ENCODE results near the gene NFATC1.

NFATC1 gene

GRCh38 chr18:79511271-79511670 lies 115.5 kb downstream of the NFATC1 start:
- no peak for DNase-seq

DNA sequence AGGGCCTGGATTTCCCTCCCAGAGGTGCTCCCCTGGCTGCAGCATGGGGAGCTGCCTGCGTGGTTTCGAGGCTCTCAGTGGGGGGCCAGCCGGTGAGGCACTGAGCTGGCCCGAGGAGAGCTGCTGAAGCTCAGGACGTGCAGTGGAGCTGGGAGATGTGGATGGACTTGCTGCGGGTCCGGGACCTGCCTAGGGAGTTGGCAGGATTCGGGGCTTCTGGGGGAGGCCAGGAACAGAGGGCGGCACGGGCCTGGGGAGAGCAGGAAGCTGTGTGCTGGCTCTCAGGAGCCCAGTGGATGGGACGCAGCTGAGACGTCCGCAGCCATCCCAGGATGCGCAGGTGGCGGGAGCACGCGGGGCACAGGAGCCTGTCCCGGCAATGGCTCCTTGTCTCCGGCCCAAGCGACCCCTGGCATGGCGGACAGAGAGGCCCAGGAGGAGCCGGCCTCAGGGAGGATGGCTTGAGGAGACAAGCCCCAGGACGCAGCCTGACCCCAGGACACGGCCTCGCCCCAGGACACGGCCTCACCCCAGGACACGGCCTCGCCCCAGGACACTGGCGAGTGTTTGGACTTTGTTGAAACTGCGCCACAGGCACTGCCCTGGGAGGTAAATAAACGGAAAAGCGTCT lies 116.1 kb downstream of the NFATC1 start:
- DNase-seq = no peak

DNA sequence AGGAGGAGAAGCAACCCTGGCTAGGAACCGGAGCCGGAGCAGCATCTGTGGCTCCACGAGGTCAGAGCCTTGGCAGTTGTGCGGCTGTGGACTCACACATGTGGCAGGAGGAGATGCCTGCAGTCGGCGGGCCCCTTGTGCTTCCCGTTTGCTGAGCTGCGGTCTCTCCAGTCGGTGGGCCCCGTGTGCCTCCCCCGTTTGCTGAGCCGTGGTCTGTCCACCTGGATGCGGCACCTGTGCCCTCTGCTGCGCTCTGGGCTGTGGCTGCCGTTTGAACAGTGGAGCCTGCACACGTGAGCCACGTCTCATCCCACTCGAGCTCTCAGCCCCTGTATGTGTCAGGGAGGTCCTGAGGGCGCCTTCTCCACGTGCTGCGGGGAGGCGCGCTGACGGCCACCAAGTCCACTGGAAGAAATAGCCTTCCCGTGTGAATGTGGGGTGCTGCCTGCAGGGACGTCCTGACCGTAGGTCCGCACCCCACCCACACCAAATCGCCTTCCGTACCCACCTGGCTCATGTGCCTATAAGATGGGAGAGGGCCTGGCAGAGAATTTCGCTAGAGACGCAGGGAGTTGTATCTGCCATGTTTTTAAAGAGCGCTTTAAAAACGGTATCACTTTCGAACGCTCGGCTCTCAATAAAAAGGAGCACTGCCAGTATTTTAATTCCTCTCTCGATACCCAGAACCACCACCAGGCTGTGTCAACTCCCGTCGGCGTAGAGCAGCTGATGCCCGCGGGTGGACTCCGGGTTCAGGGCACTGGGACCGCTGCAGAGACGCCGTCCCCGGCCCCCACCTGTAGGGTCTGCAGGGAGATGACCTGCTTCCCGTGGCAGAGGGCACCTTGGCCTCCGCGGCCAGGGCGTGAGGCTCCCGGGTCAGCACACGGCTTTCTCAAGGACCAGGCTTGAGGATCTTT lies 117.0 kb downstream of the NFATC1 start:
- DNase-seq = no peak

DNA sequence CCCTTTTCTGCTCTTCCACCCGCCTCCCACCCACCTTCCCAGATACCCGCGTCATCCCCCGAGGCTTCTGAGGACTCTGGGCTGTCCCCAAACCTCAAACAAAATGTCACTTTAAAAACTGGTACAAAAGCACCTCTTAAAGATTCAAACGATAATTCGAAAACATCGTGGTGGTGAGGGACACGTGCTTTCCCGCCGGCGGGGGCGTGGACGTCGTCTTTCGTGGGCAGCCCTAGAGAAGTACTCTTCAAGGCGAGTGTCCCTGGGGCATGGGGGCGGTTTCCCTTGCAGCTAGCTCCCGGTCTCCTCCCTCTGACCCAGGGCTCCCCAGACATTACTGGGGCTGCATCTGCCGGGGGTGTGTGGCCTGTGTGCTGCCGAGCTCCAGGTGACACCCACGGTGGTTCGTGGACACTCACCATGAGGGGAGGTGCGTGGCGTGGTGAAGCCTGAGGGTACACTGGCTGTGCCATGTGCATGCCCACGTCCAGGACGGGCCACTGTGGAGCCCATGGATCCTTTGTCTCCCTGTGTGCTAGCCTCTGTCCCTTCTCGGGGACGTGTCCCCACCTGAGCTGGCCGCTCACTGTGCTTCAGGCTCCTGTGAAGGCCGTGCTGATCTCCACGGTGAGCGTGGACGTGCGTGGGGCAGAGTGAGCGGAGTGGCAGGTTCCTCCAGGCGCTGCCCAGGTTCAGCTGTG lies 117.8 kb downstream of the NFATC1 start:
- no peak for DNase-seq

DNA sequence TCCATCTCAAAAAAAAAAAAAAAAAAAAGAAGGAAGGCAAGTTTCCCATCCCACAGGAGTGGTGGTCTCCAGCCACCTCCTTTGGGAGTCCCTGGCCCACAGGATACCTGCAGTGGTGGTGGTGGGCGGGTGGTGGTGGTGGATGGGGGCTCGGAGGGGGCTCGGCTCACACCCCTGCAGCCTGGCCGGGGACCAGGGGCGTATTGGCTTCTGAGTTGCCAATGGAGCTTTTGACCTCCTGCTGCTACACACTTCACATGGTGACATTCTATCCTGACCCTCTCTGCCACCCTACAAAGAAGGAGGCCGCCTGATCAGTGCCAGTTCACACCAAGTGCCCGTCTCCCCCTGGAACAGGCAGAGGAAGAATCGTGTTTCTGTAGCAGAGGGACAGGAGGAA lies 119.6 kb downstream of the NFATC1 start:
- no peak for DNase-seq

- DNase-seq = no peak
These were observed 120.2 kb downstream of the NFATC1 start for GRCh38 chr18:79515944-79516351.

DNA sequence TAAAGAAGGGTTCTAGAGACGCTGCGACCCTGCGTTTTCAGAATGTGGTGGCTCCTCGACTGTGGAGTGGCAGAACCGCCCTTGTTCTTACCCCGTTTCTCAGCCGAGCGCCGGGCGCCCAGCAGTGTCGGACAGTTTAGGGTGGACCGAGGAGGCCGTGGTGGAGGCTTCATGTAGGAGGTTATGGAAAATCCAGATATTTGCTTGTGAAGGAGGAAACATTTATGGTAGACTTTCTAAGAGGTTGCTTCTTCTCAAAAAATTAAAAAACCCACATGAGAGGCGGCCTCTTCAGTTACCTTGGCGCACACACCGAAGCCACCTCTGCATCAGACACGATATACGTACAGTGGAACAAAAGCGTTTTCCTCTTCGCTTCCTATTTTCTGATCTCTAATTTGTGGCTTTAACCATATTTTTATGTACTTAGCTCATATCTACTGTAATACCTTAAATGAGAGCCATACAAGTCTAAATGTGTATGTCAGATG lies 120.8 kb downstream of the NFATC1 start:
- DNase-seq = no peak

DNA sequence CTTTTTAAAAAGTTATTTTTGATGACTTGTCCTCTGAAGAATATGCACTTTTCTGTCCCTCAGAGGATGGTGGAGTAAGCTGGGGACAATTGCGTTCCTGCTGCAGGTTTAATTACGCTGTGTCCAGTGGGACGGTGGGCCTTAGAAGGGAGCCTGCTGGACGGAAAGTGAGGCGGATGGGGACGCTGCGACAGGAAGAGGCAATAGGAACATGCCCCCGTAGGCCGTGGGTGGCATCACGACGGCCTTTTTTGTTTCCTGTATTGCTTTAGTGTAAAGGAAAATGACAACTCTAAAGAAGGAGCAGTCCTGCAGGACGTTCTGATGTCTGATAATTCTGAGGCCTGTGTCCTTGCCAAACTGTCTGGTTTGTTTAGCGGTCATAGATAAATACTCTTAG lies 121.6 kb downstream of the NFATC1 start:
- no peak for DNase-seq

DNA sequence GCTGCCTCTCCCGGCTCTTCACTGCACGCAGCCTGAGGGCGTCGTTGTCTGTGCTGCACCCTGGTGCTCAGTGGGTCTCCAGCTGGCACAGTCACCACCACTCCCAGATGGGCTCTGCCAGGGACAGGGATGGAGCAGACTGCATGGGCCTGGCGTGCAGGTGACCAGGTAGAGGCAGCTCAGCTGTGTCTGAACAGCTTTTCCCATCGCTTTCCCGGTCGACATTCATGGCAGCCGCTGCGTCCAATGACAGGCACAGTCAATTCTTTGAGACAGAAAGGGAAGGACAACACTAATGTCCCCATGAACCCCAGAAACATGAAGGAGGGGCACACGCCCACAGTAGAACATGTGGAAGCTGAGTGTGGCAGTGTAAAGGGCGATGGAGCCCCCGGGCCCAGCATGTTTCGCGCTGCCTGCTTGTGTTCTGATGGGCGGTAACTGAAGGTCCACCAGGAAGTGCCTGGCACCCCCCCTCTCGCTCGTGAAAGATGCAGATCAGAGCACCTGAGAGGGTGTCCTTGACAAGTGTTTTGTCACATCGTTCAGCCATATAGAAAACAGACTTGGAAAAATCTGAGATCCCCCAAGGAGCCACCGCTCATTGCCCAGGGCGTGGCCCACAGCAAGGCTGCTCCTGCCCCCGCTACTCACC lies 122.4 kb downstream of the NFATC1 start:
- DNase-seq = no peak

GRCh38 chr18:79518683-79519128 lies 123.0 kb downstream of the NFATC1 start:
- DNase-seq = no peak

DNA sequence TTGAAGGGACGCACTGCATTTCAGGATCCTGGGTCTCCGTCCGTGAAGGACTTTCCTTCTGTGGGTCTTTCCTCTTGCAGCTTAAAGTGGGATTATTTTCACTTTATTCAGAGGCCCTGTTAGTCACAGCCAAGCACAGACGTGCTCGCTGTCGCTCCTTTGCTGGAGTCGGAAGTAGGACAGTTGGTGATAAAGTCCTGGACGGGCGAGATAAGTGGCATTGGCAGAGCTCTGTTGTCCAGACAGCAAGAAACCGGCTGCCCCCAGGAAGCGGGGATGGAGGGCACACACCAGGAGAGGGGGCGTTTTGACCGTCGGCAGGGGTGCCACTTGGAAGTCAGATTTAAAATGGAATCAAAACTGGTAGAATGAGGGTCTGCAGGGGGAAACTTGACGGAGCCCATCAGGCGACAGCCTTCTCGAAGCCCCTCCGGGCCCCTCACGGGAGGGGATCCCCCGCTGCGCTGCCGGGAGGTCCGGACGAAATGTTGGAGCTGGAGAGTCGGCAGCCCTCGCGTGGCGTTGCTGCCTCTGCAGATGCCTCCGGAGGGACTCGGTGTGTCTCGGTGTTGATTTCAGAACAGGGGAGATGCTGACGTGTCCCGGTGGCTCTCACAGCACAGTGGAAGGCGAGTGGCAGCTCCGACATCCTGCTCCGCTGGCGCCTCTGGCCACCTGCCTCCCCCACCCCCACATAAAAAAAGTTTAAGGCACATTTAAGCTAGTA lies 124.2 kb downstream of the NFATC1 start:
- no peak for DNase-seq

- no peak for DNase-seq
These were observed 125.0 kb downstream of the NFATC1 start for GRCh38 chr18:79520478-79521390.

- no peak for DNase-seq
These were observed 125.9 kb downstream of the NFATC1 start for GRCh38 chr18:79521416-79522205.

DNA sequence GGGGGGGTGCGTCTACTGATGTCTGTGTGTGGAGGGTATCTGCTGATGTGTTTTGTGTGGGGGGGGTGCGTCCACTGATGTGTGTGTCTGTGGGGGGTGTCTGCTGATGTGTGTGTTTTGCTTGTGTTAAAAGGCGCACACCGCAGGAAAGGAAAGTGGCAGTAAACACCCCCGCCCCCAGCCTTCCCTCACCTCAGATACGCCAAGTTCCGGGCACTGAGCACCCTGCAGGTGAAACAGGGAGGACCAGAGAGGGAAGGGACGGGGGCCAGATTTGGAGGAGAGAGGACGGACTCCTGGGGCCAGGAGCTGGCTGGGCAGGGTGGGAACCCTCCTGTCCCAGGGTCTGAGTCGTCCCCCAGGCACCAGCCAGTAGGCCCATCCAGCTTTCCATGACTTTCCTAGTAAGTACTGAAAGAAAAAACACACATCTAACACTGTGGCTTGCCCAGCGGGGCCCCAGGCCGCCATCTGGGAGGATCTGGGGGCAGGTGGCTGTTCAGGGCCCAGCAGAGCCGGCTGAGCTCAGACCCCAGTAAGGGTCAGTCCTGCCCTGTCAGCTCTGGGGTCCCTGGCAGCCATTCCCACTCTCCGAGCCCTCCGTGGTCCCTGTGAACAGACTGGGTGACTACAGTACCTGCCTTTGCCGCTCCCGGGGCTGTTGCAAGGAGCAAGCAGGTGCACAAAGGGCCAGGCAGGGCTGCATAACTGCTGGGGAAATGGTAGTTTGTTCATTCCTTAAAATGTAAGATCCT lies 126.9 kb downstream of the NFATC1 start:
- DNase-seq = no peak

GRCh38 chr18:79523206-79523735 lies 127.5 kb downstream of the NFATC1 start:
- DNase-seq = no peak

- no peak for DNase-seq
These were observed 128.0 kb downstream of the NFATC1 start for GRCh38 chr18:79523736-79524180.

DNA sequence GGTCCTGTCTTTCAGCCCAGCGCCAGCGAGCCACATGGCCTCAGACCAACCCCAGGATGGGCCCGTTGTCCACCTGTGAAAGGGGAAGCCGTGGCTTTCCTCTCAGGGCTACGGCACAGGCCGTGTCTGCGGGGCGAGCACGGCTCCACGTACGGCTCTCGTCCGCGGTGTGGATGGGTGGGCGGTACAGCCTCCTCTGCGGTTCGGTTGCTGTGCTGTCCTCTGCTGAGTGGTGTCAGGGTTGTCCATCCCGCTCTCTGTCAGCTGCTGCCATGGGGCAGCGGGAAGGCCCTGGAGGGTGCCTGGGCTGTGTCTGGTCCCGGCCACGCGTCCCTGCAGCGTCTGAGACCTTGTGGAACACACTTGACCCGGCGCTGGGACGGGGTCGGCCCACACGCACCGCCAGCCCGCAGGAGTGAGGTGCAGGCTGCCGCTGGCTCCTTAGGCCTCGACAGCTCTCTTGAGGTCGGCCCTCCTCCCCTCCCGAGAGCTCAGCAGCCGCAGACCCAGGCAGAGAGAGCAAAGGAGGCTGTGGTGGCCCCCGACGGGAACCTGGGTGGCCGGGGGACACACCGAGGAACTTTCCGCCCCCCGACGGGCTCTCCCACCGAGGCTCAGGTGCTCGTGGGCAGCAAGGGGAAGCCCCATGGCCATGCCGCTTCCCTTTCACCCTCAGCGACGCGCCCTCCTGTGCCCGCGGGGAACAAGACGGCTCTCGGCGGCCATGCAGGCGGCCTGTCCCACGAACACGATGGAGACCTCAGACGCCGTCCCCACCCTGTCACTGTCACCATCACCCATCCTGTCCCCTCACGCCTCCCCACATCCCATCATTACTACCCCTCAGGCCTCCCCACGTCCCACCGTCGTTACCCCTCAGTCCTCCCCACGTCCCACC lies 128.7 kb downstream of the NFATC1 start:
- no peak for DNase-seq
